Suprapubic skin (tissue), 4 donors: ENCODE measurements around the gene ASIC3.

ENCODE experiments used
- EP300 ChIP-seq: sonication (generic); formaldehyde crosslinking; IDR thresholded peaks from one replicate; pipeline ENCODE4 v1.6.1; 2017; ENCODE audit warnings: antibody characterized with exemption
- POLR2A ChIP-seq, 2 donors: fragments of 450-650 bp; IDR thresholded peaks; one replicate each; pipeline ENCODE4 v1.6.1; 2017; ENCODE audit warnings: antibody characterized with exemption in 2 of 2, mild to moderate bottlenecking in 2 of 2, moderate library complexity in 2 of 2
- POLR2AphosphoS5 ChIP-seq, 3 donors: sonication (generic); formaldehyde crosslinking; IDR thresholded peaks; one replicate each; pipeline ENCODE4 v1.6.1; 2017; ENCODE audit warnings: antibody characterized with exemption in 3 of 3
- TF ChIP-seq, protein P1 (sequence below), 2 donors: fragments of 200-600 bp in 1 of 2; fragments of 450-650 bp in 1 of 2; sonication (generic) in 1 of 2; IDR thresholded peaks; one replicate each; pipeline ENCODE4 v1.5.1; 2016 to 2019; ENCODE audit warnings: antibody characterized with exemption in 2 of 2, mild to moderate bottlenecking in 1 of 2, moderate library complexity in 1 of 2

- TF ChIP-seq, protein P1, sequence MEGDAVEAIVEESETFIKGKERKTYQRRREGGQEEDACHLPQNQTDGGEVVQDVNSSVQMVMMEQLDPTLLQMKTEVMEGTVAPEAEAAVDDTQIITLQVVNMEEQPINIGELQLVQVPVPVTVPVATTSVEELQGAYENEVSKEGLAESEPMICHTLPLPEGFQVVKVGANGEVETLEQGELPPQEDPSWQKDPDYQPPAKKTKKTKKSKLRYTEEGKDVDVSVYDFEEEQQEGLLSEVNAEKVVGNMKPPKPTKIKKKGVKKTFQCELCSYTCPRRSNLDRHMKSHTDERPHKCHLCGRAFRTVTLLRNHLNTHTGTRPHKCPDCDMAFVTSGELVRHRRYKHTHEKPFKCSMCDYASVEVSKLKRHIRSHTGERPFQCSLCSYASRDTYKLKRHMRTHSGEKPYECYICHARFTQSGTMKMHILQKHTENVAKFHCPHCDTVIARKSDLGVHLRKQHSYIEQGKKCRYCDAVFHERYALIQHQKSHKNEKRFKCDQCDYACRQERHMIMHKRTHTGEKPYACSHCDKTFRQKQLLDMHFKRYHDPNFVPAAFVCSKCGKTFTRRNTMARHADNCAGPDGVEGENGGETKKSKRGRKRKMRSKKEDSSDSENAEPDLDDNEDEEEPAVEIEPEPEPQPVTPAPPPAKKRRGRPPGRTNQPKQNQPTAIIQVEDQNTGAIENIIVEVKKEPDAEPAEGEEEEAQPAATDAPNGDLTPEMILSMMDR (IDR thresholded peaks at IDR 0.05) = no peak
- TF ChIP-seq EP300 (no peak), POLR2AphosphoS5 (IDR thresholded peaks at IDR 0.05) (no peak), POLR2A (IDR thresholded peaks at IDR 0.05) (no peak)
These were observed 11.7 kb downstream of the ASIC3 start for GRCh38 chr7:151060113-151060415.
